ENCODE results near the gene MOAP1.
A peak's percentile ranks its signal among the peaks of the same experiment; 100 is the strongest.
"Not testable (repeated sequence)": the region's sequence is repeated elsewhere in the genome, so short reads cannot be mapped to it uniquely, and the experiment has no call there.

The MOAP1 gene, protein sequence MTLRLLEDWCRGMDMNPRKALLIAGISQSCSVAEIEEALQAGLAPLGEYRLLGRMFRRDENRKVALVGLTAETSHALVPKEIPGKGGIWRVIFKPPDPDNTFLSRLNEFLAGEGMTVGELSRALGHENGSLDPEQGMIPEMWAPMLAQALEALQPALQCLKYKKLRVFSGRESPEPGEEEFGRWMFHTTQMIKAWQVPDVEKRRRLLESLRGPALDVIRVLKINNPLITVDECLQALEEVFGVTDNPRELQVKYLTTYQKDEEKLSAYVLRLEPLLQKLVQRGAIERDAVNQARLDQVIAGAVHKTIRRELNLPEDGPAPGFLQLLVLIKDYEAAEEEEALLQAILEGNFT

DNA sequence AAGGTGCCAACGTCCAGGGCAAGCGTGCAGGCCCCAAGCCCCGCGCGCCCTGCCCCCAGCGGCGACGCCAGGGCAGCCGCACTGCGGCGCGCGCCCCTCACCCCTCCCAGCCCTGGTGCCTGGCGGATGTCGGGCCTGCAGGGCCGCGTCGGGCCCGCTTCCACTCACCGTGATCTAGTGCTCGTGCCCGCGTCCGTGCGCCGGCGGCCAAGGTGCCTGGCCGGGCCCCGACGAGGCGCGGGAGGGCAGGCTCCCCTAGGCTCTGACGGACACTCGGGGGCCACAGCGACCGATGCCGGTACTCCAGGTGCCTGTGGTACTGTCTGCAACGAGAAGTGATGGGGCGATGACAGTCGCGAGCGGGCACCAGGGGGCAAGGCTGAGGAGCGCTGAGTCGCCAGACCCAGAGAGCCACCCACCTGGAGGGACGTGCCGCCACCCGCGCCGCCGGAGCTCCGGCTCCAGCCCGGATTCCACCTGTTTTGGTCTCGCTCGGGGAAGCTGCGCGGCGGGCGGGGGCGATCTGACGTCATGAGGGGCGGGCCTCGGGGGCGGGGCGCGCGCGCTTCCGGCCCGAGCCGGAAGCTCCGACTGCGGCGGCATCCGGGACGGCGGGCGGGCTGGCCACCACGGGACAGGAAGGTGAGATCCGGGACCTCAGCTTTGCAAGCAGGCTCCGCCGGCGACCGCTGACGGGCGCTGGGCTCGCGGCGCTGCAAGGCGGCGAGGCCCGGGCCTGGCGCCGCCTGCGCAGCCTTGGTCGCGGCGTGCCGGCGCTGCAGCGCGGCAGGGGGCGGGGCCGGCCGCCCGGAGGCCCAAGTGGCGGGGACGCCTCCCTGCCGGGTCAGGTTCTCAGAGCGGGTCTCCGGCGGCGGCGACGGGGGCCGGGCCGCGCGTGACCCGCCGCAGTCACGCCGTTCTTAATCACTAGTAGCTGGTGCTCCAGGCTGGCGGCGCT, at the start of gene MOAP1, which contains the start of gene LYSET:
Gene MOAP1, minus strand, starts transcription at position 507 of the 958 bp plus-strand sequence. CDS start 655 bp downstream, outside the sequence.
Gene LYSET, plus strand, starts transcription at position 927 of the 958 bp plus-strand sequence. CDS start 89 bp downstream, outside the sequence.
- no peak for FAIRE-seq

DNA sequence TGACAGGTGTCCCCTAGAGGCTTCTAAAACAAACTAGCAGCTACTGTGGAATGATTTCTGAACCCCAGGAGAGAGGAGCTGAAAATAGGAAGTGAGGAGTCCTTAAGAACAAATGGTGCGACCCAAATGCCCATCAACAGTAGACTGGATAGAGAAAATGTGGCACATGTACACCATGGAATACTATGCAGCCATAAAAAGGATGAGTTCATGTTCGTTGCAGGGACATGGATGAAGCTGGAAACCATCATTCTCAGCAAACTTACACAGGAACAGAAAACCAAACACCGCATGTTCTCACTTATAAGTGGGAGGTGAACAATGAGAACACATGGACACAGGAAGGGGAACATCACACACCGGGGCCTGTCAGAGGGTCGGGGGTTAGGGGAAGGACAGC, 48.4 kb upstream of the MOAP1 start:
- not testable (repeated sequence) for FAIRE-seq

DNA sequence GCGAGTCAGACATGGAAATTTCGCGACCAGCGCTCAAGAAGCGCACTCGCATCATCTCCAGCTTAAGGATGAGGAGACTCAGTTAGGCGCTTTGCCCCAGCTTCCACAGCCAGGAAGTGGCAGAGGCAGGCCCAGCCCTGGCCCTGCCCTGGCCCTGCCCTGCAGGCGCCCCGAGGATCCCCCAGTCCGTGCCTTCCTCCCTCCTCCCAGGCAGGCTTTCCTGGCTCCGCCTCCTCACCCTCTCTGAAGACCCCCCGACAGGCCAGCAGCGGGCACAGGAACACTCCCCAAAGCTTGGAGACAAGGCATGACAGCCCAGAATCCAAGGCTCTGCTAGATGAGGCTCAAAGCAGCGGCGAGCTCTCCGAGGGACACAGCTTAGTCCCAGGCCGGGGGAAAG, 47.5 kb upstream of the MOAP1 start:
- FAIRE-seq: no peak

DNA sequence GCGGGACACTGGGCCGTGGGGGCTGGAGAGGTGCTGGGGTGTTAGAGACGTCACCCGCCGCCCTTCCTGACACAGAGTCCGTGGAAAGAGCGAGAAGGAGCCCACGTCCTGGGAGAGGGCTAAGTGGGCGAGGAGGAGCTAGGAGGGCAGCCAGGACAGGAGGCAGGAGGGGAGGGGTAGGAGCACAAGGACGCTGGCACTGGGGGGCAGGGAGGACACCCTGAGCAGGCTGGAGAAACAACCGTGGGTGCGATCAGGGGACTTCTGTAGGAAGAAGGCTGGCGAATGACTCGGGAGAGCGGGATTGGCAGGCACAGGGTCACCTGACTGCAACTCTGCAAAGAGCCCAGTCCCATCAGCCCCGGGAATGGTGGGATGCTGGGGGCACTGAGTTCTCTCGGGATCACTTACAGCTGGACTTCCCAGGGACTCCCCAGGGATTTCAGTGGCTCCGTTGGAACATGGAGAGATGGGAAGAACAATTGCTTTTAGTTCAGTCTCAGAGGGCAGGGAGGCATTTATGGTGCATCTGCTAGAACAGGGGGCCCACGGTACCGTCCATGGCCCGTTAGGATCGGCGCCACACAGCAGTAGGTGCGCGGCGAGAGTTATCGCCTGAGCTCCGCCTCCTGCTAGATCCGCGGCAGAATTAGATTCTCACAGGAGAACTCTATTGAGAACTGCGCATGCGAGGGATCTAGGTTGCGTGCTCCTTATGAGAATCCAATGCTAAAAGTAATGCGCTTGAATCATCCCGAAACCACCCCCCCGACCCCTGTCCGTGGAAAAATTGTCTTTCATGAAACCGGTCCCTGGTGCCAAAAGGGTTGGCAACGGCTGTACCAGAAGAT, 46.7 kb upstream of the MOAP1 start:
- FAIRE-seq: no peak

DNA sequence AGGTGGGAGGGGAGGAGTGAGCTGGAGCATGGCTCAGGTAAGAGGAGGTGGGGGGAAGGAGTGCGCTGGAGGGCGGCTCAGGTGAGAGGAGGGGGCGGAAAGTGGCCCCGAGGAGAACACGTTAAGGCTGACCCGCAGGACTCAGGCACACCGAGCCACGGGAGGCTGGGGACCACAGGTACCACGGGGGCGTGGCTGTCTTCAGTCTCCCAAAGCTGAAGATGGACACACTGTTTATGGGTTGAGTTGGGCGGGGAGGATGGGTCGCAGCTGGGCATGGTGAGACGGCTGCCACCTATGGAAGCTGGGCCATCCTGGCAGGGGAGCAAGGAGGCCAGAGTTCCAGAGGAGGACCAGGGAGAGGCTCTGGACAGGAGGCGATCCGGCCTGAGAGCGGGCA, 45.8 kb upstream of the MOAP1 start:
- no peak for FAIRE-seq

DNA sequence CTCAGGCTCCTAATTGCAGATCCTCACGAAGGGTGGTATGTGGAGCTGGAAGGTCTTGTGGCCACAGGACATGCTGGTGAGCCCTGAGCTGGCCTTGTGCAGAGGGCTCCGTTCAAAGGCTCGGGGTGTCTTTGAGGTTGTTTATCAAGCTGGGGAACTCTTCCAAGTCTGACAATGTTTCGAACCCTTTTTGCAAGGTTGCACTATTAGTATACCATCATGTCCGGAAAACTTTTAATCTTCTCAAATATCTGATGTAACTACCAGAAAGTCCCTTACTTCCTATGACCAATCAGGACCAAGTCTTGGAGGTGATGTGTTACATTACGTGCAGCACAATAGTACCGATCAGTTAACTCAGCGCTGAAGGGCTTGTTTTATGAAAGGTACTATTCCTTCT, 43.9 kb upstream of the MOAP1 start:
- no peak for FAIRE-seq

DNA sequence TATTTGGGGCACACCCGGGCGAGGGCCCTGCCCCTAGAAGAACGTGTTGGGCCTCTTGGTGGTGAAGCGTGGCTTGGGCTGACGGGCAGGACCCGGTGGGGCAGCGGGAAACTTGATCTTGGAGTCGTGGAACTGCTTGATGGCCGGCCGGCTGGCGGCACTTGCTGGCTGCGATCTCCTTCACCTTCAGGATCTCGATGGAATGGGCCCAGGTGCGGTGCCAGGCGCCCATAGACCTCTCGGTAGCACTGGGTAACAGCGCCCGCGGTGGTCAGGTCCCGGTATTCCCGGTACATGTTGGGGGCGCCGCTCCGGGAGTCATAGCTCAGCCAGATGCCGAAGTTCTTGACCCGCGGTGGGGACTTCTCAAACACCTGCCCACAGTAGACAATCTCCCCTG, 38.9 kb upstream of the MOAP1 start:
- FAIRE-seq: no peak

DNA sequence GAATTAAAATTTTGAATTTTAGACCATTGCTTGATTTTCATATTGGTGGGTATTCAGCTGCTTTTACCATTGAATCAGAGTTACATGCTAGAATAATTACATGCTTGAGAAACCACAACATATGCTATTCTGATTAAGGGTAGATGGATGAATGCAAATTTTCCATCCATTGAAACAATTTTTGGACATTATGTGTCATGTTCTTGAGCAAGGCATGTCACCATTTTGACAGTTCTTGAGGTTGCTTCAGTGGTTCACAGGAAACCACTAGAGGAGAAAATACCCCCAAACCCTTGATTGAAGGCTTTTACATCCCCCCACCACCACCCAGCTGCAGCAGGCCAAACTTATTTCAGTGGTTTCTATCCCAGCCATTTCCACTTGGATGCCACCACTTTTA, 35.8 kb upstream of the MOAP1 start:
- FAIRE-seq: no peak

DNA sequence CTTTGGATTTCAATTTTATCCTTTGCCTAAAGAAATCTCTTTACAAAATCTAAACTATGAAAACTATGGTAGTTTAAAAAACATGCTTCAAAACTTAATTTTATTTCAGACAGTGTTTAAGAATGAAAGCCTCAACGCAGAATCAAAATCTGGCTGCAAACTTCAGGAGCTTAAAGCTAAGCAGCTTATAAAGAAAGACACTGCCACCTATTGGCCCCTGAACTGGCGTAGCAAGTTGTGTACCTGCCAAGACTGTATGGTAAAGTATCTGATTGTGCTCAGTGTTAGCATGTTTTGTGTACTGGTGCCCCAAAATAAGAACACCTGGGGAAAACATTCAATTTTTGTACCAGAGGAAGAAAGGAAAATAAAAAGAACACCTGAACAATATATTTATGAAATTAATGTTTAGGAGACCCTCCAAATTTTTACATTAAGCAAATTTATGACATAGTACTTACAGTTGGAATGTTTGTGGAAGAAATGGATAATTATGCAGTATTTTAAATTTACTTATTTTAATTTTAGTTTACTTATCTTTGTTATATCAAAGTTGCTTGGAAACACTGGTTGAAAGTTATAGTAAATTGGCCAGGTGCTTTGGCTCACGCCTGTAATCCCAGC, 34.5 kb upstream of the MOAP1 start:
- FAIRE-seq: peak; percentile 50

DNA sequence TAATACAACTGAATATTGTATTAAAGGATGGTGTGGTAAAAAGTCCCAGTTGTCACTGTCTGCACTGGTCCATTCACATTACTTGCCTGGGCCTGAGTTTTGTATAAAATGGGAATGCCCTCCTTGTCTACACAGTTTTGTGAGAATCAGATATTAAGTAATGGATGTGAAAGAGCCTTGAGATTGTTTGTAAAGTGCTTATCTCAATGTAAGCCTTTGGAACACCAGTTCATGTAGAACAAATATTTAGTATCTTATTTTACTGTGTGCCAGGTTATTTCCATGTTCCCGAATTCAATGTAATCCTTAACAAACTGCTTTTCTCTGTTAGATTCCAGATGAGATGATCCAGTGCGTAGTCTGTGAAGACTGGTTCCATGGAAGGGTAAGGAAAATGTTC, 29.9 kb upstream of the MOAP1 start:
- FAIRE-seq: no peak

DNA sequence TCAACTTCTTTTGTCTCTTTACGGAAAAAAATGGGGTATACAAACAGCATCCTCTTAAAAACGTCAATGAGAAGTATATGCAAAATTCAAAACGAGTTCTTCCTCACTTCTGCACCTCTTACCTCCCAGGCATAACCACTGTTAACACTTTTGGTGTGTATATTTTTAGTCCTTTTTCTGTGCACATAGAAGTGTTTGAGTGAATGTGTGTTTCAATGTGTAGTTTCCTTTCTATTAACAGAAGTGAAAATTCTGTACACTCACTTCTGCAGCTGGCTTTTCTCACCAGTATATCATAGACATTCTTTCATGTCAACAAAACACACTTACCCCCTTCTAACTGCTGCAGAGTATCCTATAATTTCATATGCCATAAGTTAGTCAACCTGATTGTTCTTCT, 27.7 kb upstream of the MOAP1 start:
- no peak for FAIRE-seq

DNA sequence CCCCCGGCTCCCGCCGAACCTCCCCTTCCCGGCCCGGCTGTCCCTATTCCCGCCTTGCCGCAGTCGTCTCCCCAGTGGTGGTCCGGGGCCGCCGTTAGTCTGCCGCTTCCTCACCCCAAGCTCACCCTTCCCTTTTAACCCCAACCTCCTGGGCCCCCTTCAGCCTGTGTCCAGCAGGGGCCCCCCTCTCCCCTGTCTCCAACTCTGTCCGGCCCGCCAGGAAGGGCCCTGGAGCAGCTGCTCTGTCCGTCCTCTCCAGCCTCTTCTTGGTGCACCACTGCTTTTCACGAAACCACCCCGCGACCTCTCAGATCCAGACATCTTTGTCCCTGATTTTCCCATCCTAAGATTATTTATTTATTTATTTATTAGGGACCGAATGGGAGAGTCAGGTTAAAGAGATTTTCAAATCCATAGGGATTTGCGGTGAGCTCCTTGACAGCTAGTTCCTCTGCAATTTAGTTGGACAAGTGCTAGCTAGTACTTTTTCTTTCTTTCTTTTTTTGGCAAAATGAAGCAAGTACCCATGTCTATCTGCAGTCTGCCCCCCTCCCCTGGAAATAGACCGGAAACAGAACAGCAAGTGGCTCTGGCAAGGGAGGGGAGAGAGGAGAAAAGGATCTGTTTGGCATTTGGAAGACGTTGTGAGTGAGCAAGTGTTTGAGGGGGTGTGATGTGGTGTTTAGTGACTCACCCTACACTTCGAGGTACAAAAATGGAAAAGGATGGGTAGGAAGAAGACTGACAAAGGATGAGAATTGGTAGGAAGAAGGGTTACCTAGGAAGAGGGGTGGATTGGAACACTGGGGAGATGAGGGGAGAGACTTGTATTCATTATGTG, 23.0 kb upstream of the MOAP1 start:
- FAIRE-seq: no peak

DNA sequence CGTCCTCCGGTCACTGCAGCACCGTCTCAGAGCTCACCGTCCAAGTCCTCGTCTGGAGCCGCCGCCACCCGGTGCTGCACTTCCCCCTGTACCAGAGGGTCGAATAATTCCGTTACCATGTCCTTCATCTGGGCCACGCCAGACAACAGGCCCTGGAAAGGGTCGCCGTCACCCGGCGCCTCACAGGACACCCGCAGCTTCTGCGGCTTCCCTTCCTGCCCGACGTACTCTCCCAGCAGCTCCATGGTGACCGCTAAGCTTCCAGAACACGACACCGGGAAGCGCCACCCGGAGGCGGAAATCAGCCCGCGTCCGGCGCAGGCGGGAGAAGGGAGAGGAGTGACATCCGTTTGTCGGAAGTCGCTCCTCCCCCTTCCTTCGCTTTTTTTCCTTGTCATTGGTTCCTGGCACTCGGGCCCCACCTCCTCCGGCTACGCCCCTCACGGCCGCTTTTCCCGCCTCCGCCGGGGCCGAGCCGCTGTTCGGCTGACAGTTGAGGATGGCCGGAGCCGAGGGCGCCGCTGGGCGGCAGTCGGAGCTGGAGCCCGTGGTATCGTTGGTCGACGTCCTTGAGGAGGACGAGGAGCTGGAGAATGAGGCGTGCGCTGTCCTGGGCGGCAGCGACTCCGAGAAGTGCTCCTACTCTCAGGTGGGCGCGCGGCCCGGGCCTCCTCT, 22.2 kb upstream of the MOAP1 start, which contains the start of the genes GON7 and UBR7:
Gene GON7, minus strand, starts transcription at position 273 of the 675 bp plus-strand sequence. Its CDS starts 28 bp downstream, at position 245.
Gene UBR7, plus strand, starts transcription at position 464 of the 675 bp plus-strand sequence. Its CDS starts 36 bp downstream, at position 500.
- peak; percentile 85 for FAIRE-seq

DNA sequence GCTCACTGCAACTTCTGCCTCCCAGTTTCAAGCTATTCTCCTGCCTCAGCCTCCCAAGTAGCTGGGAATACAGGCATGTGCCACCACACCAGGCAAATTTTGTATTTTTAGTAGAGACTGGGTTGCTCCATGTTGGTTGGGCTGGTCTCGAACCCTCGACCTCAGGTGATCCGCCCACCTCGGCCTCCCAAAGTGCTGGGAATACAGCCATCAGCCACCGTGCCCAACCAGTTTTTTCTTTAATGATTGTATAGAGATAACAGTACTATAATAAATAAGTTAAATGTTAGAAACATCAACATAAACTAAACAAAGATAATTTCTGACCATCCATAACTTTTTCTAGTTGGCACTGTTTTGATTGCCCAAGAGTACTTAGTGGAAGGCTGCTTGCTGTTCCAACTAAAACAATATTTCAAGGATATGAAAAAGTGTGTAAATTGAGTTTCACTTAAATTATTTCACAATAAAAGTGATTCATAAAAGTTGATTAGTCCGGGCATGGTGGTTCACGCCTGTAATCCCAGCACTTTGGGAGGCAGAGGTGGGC, 16.5 kb upstream of the MOAP1 start:
- no peak for FAIRE-seq

DNA sequence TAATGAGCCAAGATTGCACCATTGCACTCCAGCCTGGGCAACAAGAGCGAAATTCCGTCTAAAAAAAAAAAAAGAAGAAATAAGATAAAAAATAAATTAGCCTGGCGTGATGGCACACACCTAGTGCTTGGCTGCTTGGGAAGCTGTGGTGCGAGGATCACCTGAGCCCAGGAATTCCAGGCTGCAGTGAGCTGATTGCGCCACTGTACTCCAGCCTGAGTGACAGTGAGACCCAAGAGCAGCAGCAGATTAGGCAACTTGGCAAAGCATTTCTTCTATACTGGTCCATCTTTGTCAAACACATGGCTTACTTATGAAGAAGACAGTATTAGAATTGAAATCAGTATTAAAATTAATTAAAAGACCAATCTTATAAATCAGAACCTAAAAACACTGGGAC, 15.9 kb upstream of the MOAP1 start:
- no peak for FAIRE-seq

DNA sequence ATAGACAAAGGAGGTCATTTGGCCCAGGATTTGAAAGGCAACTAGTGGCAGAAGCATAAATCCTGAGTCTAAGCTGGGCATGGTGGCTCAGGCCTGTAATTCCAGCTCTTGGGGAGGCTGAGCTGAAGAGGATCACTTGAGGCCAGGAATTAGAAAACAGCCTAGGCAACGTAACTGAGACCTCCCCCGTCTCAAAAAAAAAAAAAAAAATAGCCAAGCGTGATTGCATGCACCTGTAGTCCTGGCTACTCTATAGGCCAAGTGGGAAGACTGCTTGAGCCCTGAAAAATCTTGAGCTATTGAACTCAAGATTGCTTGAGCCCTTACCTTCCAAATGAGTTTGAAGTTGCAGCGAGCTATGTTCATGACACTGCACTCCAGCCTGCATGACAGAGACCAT, 14.3 kb upstream of the MOAP1 start:
- FAIRE-seq: no peak

DNA sequence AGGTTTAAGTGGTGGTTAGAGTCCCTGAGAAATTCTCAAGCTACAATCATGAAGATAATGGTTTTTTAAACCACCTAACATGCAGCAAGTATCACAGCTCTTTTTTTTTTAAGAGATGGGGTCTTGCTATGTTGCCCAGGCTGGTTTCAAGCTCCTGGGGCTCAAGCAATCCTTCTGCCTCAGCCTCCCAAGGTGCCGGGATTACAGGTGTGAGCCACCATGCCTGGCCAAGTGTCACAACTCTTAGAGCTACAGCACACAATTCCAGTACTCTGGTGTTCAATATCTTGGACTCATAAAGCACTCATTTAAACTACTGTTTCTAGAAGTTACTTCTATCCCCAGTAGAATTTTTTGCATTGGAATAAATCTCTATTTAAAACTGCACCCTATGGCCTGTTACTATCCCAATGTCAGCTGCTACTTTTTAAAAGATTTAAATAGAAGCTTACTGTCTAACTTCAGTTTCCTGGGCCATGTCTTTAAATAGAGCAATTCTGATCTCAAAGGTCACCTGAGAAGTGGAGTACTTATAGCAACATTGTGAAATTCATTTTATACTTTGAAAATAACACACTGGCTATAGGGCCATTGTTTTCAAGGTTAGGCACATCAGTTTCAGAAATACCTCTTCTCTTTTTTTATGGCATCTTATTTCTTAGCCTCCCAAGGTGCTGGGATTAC, 10.8 kb upstream of the MOAP1 start:
- FAIRE-seq: no peak

DNA sequence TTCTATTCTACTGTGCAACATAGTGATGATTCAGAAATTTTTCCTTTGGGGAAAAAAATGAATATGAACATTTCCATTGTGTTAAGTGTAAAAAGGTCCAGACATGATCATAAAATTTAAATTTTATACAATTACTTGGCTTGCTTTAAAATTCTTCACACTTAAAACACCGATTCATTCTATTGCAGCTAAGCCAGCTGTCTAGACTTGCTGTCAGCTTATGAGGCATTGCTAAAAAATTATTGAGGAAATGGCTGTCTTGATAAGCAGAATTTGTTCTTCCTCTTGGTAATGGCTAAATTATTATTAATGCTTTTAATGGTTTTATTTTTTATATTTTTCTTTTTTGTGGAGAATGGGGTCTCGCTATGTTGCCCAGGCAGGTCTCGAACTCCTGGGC, 2.3 kb upstream of the MOAP1 start:
- no peak for FAIRE-seq

DNA sequence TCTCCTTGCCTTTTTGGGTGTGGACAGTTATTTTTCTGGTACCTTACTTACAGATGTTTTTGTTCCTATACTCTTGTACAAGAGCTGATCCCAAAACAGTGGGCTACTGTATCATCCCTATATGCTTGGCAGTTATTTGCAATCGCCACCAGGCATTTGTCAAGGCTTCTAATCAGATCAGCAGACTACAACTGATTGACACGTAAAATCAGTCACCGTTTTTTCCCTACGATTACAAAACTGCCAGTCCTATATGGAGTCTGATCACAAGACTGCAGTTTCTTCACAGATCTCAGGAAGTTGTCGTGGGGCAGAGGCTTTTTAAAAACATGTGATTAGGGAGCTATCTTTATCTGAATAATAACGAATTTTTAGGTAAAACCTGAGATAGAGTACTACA, 1.8 kb upstream of the MOAP1 start:
- no peak for FAIRE-seq

DNA sequence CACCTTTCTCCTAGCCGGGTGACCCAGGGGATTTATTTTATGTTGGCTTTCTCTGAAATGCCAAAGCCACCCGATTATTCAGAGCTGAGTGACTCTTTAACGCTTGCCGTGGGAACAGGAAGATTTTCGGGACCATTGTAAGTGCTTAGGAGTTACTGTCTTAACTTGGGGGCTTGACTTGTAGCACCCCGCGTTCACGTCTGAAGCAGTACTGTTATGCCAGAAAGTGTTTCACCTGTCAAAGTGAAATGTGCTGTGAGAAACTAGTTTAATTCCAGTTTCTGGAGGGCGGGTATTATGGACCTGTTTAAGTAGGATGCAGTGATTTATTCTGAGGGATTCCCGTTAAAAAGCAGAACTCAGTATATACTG, 638 bp upstream of the MOAP1 start:
- no peak for FAIRE-seq

Data from TTC549 (cell line).